HepG2 (cell line): Measurements from ENCODE around the gene SULT6B1. TPM values are rescaled to one million over a fixed set of nuclear protein-coding genes. Genes with fewer than 3 reads are reported as not detected.

Source experiments
- CENPX ChIP-seq: sonication (generic); formaldehyde crosslinking; IDR thresholded peaks from 2 replicates; pipeline ENCODE4 v1.9.0; 2021; ENCODE audit warnings: mild to moderate bottlenecking, missing genetic modification reagents, moderate library complexity
- DNMT1 ChIP-seq: sonication (generic); formaldehyde crosslinking; IDR thresholded peaks from 2 replicates; pipeline ENCODE4 v1.5.1; 2020; ENCODE audit warnings: mild to moderate bottlenecking, missing genetic modification reagents
- HOXA7 ChIP-seq: sonication (generic); formaldehyde crosslinking; IDR thresholded peaks from 2 replicates; pipeline ENCODE4 v1.8.1; 2022; ENCODE audit warnings: mild to moderate bottlenecking, missing genetic modification reagents, moderate library complexity
- RXRA ChIP-seq: sonication (generic); formaldehyde crosslinking; IDR thresholded peaks from 2 replicates; pipeline ENCODE4 v1.5.1; 2020; ENCODE audit warnings: missing genetic modification reagents
- SMAD9 ChIP-seq: sonication (generic); formaldehyde crosslinking; IDR thresholded peaks from 2 replicates; pipeline ENCODE4 v1.5.1; 2020; ENCODE audit warnings: mild to moderate bottlenecking, missing genetic modification reagents
- SRY ChIP-seq: sonication (generic); formaldehyde crosslinking; IDR thresholded peaks from 2 replicates; pipeline ENCODE4 v1.8.0; 2022; ENCODE audit warnings: mild to moderate bottlenecking, missing genetic modification reagents
- SSRP1 ChIP-seq: IDR thresholded peaks from 2 replicates; pipeline ENCODE4 v1.6.1; 2016; ENCODE audit warnings: control low read depth
- ZNF556 ChIP-seq: sonication (generic); formaldehyde crosslinking; IDR thresholded peaks from 2 replicates; pipeline ENCODE4 v1.4.0; 2020; ENCODE audit warnings: mild to moderate bottlenecking, missing genetic modification reagents, borderline replicate concordance
- ZNF766 ChIP-seq: sonication (generic); formaldehyde crosslinking; IDR thresholded peaks from 2 replicates; pipeline ENCODE4 v1.5.0; 2020; ENCODE audit warnings: missing genetic modification reagents, borderline replicate concordance
- polyA plus RNA-seq, 8 experiments: library from polyadenylated mRNA; depleted of rRNA in 3 of 8; stranded (reverse) in 7 of 8; unstranded in 1 of 8; fragments of >200 nt; fragmentation: Illumina TruSeq in 4 of 8; extraction: Trizol in 4 of 8; gene quantifications; 2 replicates each; pipeline versions ENCODE4 v1.2.1 to v1.2.3, GENCODE V29; 2011 to 2016; ENCODE audit warnings: low read depth in 4 of 8, missing spikeins in 1 of 8, mixed read lengths in 1 of 8; ENCODE audit not compliant: insufficient read depth in 1 of 8
- total RNA-seq, 5 experiments: library from RNA; depleted of rRNA; stranded (reverse); fragments of >200 nt; fragmentation: Illumina TruSeq; extraction: Trizol; gene quantifications; 2 replicates each; pipeline ENCODE4 v1.2.3, GENCODE V29; 2016; ENCODE audit warnings: low read depth in 1 of 5
- TF ChIP-seq, protein P1 (sequence below): sonication (generic); formaldehyde crosslinking; IDR thresholded peaks from 2 replicates; pipeline ENCODE4 v1.5.1; 2020; ENCODE audit warnings: missing genetic modification reagents, mild to moderate bottlenecking, borderline replicate concordance
- TF ChIP-seq, protein P2 (sequence below): sonication (generic); formaldehyde crosslinking; IDR thresholded peaks from 2 replicates; pipeline ENCODE4 v1.5.1; 2020; ENCODE audit warnings: missing genetic modification reagents, mild to moderate bottlenecking, borderline replicate concordance
- TF ChIP-seq, protein P3 (sequence below): sonication (generic); formaldehyde crosslinking; IDR thresholded peaks from 2 replicates; pipeline ENCODE4 v1.5.1; 2020; ENCODE audit warnings: mild to moderate bottlenecking, missing genetic modification reagents, moderate library complexity
- TF ChIP-seq, protein P4 (sequence below): sonication (generic); formaldehyde crosslinking; IDR thresholded peaks from 2 replicates; pipeline ENCODE4 v1.5.1; 2020; ENCODE audit warnings: mild to moderate bottlenecking, missing genetic modification reagents, borderline replicate concordance

SULT6B1 gene
- total and polyA plus RNA-seq, 2 of the 13 experiments (the other 11 are each of a cell fraction or from before 2014, with no cell fraction given): not detected

DNA sequence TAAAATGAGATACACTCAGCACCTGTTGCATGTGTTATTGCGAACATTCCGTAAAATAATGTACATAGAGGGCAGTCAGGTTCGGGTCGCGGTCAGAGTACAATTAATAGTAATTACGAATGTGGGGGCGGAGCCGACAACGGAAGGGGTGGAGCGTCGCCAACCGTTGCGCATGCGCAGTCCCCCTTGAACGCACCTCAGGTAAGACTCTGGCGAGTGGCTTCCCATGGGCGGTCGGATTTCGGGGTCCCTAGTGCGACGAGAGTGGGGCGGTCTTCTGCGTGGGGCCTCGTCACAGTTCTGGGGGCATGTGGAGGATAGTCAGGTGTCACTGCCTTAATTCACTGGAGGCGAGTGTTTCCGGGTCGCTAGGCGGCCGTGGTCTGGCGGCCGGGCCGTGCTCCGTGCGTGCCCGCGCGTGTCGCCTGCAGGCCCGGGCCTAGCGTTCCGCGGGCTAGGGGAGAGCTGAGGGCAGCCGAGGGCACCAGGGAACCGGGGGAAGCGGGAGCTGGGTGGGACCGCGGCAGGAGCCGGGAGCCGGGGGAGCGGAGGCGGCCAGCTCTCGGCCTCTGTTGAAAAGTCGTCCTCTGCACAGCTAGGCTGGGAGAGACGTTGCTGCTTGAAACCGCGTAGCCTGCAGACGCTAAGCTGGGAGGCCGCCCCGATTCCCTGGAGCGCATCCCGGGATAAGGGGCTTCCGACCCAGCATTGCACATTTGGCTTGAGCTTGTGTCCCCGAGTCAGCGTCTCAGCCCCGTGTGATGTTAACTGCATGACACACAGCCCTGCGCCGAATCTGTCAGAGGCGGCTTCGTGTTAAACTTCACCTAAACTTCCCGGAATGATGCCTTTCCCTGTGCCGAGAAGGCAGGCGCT is 8.1 kb upstream of the SULT6B1 start, which contains the start of gene CEBPZOS (continued):
- TF ChIP-seq, protein P1, sequence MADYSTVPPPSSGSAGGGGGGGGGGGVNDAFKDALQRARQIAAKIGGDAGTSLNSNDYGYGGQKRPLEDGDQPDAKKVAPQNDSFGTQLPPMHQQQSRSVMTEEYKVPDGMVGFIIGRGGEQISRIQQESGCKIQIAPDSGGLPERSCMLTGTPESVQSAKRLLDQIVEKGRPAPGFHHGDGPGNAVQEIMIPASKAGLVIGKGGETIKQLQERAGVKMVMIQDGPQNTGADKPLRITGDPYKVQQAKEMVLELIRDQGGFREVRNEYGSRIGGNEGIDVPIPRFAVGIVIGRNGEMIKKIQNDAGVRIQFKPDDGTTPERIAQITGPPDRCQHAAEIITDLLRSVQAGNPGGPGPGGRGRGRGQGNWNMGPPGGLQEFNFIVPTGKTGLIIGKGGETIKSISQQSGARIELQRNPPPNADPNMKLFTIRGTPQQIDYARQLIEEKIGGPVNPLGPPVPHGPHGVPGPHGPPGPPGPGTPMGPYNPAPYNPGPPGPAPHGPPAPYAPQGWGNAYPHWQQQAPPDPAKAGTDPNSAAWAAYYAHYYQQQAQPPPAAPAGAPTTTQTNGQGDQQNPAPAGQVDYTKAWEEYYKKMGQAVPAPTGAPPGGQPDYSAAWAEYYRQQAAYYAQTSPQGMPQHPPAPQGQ (CRISPR knock-in tag): no peak
- TF ChIP-seq, protein P2, sequence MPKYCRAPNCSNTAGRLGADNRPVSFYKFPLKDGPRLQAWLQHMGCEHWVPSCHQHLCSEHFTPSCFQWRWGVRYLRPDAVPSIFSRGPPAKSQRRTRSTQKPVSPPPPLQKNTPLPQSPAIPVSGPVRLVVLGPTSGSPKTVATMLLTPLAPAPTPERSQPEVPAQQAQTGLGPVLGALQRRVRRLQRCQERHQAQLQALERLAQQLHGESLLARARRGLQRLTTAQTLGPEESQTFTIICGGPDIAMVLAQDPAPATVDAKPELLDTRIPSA (CRISPR knock-in tag): no peak; the same call in 1 of the 2 replicates
- TF ChIP-seq HOXA7 (CRISPR knock-in tag): no peak
- peak; percentile 87; the same call in 1 of the 2 replicates for TF ChIP-seq ZNF556
- TF ChIP-seq SRY (CRISPR knock-in tag): peak; percentile 98
- no peak for TF ChIP-seq SMAD9 (CRISPR knock-in tag)
- TF ChIP-seq, protein P3, sequence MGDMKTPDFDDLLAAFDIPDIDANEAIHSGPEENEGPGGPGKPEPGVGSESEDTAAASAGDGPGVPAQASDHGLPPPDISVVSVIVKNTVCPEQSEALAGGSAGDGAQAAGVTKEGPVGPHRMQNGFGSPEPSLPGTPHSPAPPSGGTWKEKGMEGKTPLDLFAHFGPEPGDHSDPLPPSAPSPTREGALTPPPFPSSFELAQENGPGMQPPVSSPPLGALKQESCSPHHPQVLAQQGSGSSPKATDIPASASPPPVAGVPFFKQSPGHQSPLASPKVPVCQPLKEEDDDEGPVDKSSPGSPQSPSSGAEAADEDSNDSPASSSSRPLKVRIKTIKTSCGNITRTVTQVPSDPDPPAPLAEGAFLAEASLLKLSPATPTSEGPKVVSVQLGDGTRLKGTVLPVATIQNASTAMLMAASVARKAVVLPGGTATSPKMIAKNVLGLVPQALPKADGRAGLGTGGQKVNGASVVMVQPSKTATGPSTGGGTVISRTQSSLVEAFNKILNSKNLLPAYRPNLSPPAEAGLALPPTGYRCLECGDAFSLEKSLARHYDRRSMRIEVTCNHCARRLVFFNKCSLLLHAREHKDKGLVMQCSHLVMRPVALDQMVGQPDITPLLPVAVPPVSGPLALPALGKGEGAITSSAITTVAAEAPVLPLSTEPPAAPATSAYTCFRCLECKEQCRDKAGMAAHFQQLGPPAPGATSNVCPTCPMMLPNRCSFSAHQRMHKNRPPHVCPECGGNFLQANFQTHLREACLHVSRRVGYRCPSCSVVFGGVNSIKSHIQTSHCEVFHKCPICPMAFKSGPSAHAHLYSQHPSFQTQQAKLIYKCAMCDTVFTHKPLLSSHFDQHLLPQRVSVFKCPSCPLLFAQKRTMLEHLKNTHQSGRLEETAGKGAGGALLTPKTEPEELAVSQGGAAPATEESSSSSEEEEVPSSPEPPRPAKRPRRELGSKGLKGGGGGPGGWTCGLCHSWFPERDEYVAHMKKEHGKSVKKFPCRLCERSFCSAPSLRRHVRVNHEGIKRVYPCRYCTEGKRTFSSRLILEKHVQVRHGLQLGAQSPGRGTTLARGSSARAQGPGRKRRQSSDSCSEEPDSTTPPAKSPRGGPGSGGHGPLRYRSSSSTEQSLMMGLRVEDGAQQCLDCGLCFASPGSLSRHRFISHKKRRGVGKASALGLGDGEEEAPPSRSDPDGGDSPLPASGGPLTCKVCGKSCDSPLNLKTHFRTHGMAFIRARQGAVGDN (CRISPR knock-in tag): peak; percentile 100
- no peak for TF ChIP-seq ZNF766 (CRISPR knock-in tag)
- peak; percentile 77 for TF ChIP-seq SSRP1 (CRISPR knock-in tag)
- TF ChIP-seq RXRA (CRISPR knock-in tag): peak; percentile 79; the same call in 1 of the 2 replicates
- TF ChIP-seq CENPX: no peak
- peak; percentile 75 for TF ChIP-seq DNMT1
- TF ChIP-seq, protein P4, sequence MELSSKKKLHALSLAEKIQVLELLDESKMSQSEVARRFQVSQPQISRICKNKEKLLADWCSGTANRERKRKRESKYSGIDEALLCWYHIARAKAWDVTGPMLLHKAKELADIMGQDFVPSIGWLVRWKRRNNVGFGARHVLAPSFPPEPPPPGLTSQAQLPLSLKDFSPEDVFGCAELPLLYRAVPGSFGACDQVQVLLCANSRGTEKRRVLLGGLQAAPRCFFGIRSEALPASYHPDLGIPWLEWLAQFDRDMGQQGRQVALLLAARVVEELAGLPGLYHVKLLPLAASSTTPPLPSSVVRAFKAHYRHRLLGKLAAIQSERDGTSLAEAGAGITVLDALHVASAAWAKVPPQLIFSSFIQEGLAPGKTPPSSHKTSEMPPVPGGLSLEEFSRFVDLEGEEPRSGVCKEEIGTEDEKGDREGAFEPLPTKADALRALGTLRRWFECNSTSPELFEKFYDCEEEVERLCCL (CRISPR knock-in tag): peak; percentile 99
